Kidney glomerular epithelial cell (primary cell): ENCODE data around the gene FAM111A.

Experiments used
- DNase-seq: peaks from one replicate; lab custom pipeline; 2025; lab: John Stamatoyannopoulos, UW

The FAM111A gene

GRCh38 chr11:59200423-59200746 lies 57.7 kb downstream of the FAM111A start:
- DNase-seq: no peak

- DNase-seq: no peak
Observed at GRCh38 chr11:59201353-59201752, 58.7 kb downstream of the FAM111A start.
